Renal cortex interstitium (tissue), 15 donors: ENCODE measurements around the gene DLK2. TPM values are rescaled to one million over a fixed set of nuclear protein-coding genes. Genes with fewer than 3 reads are reported as not detected.
"Not testable (repeated sequence)": the region's sequence is repeated elsewhere in the genome, so short reads cannot be mapped to it uniquely, and the experiment has no call there.

ENCODE experiments used
- DNase-seq, 11 donors: peaks; one replicate each; pipeline ENCODE4 v3.0.0-alpha.2; 2013; ENCODE audit warnings: low read depth in 9 of 11, low spot score in 4 of 11; ENCODE audit errors: extremely low read depth in 1 of 11
- long read RNA-seq, 16 experiments: transcript quantifications; one replicate each; lab custom pipeline, GENCODE V29; 2026
- polyA plus RNA-seq, 3 donors: library from polyadenylated mRNA; unstranded; fragments of 120-200 nt; gene quantifications; one replicate each; pipeline ENCODE4 v1.2.1, GENCODE V29; 2013; ENCODE audit not compliant: insufficient read length in 3 of 3

DLK2 gene
- polyA plus RNA-seq: 1 to 10 TPM in 2 of 3 donors, under 1 TPM in 1; 0.73 to 1.3 (median 1.0) TPM
- long read RNA-seq, donor 1: 0 reads
- long read RNA-seq, donor 2: 0 reads
- long read RNA-seq, donor 3, partial matches to known transcripts: 0 of 1 reads
- long read RNA-seq, donor 3, other reads (novel, unspliced or antisense): 0 of 1 reads
- long read RNA-seq, donor 4, partial matches to known transcripts: 5 of 6 reads
- long read RNA-seq, donor 4, other reads (novel, unspliced or antisense): 0 of 6 reads
- long read RNA-seq, donor 5: 0 reads
- long read RNA-seq, donor 6, partial matches to known transcripts: 13 of 14 reads
- long read RNA-seq, donor 6, other reads (novel, unspliced or antisense): 0 of 14 reads
- long read RNA-seq, donor 7, partial matches to known transcripts: 0 of 1 reads
- long read RNA-seq, donor 7, other reads (novel, unspliced or antisense): 0 of 1 reads
- long read RNA-seq, donor 8: 0 reads
- long read RNA-seq, donor 9: 0 reads
- long read RNA-seq, donor 10, partial matches to known transcripts: 0 of 1 reads
- long read RNA-seq, donor 10, other reads (novel, unspliced or antisense): 0 of 1 reads
- long read RNA-seq, donor 11, partial matches to known transcripts: 0 of 1 reads
- long read RNA-seq, donor 11, other reads (novel, unspliced or antisense): 0 of 1 reads
- long read RNA-seq, donor 12: 0 reads
- long read RNA-seq, donor 13: 0 reads
- long read RNA-seq, donor 14, partial matches to known transcripts: 11 of 12 reads
- long read RNA-seq, donor 14, other reads (novel, unspliced or antisense): 0 of 12 reads
- long read RNA-seq, donor 15: 0 reads
- long read RNA-seq, donor 16, partial matches to known transcripts: 0 of 1 reads
- long read RNA-seq, donor 16, other reads (novel, unspliced or antisense): 0 of 1 reads

- no peak for DNase-seq
These were observed at the start of gene DLK2 for GRCh38 chr6:43455531-43456428. DLK2 (minus strand) TSS chr6:43455548; CDS start chr6:43454825, 723 bp downstream.

DNA sequence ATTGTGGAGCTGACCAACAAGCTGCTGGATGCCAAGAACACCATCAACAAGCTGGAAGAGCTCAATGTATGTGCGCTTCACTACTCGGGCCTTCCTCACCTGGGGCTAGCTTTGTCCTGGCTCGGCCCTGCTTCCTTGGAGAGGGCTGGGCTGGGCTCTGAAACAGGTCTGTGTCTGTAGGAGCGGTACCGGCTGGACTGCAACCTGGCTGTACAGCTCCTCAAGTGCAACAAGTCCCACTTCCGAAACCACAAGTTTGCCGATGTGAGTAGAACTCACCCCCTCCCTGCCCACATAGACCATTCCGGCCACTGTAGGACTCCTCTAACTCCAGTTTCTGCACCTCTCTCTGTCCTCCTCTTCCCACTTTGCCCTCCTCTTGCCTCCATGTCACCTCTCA is 48.1 kb upstream of the DLK2 start:
- no peak for DNase-seq

GRCh38 chr6:43502666-43503065 is 47.3 kb upstream of the DLK2 start:
- no peak for DNase-seq

DNA sequence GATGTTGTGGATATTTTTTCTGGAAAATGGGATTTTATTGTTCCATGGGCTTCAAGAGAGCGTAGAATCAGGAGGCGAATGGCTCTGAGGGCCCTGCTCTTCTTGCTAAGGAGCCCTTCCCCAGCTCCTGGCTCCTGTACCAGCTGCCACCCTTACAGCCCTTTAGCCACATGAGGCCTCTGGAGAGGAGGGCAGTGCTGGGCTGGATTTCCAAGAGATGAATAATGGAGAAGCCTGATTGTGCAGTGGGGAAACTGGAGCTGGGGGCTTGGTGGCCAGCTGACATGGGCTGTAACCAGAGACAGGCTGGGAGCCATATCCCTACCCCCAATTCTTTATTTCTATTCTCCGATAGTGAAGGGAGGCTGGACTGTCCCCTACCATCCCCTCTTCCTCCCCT is 45.6 kb upstream of the DLK2 start:
- DNase-seq: no peak

DNA sequence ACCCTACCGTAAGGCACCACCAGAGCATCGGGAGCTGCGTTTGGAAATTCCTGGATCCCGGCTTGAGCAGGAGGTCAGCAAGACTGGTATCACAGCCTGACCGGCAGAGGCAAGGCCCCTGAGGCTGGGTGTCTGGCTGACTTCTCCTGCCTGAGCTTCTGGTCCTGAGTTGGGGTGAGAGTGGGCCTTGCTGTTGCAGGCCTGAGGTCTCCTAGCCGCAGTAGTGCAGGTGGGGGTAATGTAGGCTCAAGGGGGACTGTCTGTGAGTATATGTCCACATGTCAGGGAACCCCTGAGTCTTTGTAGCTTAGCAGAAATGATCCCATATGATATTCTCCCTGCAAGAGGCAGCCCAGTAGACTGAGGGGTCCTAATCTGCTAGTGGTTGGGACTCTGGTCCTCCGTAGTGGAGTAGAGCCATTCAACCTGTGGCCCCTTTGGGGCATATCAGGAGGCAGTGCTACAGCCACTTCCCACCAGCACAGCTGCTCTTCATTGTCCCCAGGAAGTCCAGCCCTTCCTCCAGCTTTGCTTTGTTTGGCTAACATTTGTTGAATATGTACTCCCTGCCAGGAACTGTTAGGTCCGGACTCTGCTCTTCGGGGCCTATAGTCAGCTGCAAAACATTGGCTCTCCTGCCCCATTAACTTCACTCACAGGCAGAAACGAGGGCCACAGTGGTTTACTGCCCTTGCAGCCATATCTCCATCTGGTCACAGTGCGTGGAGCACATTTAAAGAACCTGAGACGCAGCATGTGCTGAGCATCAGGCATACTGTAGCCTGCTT is 43.9 kb upstream of the DLK2 start:
- no peak for DNase-seq

DNA sequence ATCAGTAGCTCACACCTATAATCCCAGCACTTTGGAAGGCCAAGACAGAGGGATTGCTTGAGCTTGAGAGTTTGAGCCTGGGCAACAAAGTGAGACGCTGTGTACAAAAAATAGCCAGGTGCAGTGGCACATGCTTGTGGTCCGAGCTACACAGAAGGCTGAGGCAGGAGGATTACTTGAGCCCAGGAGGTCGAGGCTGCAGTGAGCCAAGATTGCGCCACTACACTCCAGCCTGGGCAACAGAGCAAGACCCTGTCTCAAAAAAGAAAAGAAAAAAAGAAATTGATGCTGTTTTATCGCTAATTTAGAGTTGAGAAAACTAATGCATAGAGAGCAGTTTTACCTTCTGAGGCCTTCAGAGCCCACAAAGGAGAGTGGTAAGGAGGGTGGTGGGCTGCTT is 42.9 kb upstream of the DLK2 start:
- not testable (repeated sequence) for DNase-seq

- DNase-seq: no peak
These were observed 42.3 kb upstream of the DLK2 start for GRCh38 chr6:43497689-43498088.

DNA sequence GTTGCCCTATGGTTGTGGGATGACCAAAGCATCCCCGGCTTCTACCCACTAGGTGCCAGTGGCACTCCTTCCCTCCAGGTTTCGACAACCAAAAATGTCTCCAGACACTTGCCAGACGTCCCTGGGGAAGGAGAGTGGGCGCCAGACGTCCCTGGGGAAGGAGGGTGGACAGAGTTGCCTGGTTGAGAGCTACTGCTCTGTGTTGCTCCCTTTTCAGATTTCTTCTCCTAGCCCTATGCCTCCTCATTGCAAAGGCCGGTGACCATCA is 41.7 kb upstream of the DLK2 start:
- DNase-seq: no peak

- DNase-seq: no peak
These were observed 41.2 kb upstream of the DLK2 start for GRCh38 chr6:43496370-43497128.

GRCh38 chr6:43495409-43495941 is 40.1 kb upstream of the DLK2 start:
- DNase-seq: no peak

- DNase-seq: no peak
These were observed 39.4 kb upstream of the DLK2 start for GRCh38 chr6:43494766-43495165.

GRCh38 chr6:43494321-43494720 is 39.0 kb upstream of the DLK2 start:
- DNase-seq: no peak

DNA sequence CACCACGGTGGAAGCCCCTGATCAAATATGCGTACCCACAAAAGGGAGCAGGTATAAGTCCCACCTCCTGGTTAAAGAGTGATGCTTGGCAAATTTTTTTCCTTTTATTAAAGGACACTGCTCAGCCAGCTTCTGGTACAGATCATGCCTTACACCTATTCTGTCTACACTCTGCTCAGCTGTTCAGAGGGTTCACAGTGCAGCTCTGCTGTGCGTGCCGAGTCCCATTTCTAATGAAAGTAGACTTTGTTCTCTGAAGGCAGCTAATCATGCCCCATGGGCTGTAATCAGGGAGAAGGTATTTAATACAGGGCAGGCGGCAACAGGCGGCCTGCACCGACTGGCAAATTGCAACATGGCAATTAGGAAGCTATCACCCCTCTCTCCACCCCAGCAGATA is 38.5 kb upstream of the DLK2 start:
- DNase-seq: no peak

DNA sequence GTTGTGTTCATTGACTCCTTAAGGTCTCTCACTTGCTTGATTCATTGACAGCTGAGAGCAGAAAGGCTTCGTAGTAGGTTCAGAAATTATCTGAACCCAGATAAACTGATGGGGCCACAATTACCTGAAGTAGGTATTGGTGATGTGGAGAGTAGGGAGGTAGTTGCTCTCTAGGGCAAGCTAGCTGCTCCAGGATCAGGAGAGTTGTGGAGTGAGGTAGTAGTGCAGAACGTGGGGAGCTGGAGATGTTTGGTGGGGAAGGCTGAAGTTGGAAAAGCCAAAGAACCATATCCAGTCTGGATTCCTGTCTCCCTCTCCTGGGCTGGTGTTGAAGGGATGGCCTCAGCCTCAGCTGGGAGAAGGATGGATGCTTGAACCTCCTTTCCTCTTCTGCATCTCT is 37.9 kb upstream of the DLK2 start:
- no peak for DNase-seq

GRCh38 chr6:43492673-43493072 is 37.3 kb upstream of the DLK2 start:
- no peak for DNase-seq

DNA sequence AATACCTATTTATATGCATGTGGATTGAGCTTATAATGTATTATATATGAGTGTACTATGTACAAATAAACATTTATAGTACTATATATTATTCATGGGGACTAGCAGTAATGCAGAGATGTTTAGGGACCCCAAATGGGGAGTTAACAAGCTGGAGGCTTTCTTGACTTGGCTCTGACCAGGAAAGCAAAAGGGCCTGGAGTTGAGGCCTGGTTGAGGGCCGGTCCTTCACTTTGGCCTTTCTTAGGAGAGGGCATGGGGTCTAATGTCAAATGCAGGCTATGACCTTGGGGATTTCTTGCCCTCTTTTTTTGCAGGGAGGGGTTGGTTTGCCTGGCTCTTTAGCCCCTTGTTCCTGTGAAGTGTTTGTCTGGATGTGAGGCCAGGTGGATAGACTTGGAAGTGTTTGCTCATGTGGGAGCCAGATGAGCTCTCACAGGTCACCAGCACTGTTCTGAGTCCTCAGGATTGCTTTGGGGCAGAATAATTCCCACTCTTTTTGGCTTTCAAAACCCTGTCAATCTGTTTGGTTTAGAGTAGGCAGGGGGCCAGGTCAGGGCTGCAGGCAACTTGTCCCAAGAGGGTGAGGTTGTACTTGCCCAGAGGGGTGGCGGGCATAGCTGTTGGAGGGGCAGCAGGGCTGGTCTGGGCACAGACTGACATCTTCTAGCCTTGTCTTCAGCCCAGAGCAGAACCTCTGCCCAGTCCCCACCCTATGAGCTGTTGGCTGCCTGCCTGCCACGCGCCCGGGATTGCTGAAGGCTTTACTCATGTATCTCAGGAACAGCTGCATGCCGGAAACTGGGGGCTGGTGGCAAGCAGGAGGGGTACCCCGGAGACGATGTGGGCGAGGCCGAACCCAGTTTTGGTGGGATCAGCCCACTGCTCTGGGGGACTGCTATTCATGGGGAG is 36.7 kb upstream of the DLK2 start:
- DNase-seq: no peak

DNA sequence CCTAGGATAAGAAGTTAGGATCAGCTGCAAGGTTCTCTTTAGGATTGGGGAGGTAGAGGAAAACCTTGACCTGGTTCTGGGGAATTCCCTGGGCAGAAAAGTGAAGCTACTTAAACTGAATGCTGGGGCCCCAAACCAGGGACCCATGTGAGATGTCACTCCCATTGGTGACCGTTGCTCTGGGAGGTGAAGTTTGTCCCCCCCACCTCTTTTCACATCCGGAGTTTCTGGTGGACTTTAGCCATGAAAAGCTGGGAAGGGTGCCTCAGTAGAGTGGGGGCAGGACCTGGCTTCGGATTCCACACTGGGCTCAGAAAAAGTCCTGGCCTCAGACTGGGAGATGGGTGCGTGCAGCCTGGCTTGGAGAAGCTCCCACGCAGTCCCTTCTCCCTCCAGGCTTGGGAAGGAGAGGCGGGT is 35.2 kb upstream of the DLK2 start:
- DNase-seq: no peak
